D341Med (cell line): ENCODE results near the gene MMP1.

Experiments
- DNase-seq: peaks from one replicate; pipeline ENCODE4 v3.0.0; 2012; ENCODE audit warnings: low spot score

MMP1 gene

GRCh38 chr11:102806296-102806695 lies 8.3 kb upstream of the MMP1 start:
- DNase-seq: no peak

- DNase-seq: no peak
These were observed 4.4 kb upstream of the MMP1 start for GRCh38 chr11:102802341-102802740.

GRCh38 chr11:102800767-102801166 lies 2.8 kb upstream of the MMP1 start:
- no peak for DNase-seq

DNA sequence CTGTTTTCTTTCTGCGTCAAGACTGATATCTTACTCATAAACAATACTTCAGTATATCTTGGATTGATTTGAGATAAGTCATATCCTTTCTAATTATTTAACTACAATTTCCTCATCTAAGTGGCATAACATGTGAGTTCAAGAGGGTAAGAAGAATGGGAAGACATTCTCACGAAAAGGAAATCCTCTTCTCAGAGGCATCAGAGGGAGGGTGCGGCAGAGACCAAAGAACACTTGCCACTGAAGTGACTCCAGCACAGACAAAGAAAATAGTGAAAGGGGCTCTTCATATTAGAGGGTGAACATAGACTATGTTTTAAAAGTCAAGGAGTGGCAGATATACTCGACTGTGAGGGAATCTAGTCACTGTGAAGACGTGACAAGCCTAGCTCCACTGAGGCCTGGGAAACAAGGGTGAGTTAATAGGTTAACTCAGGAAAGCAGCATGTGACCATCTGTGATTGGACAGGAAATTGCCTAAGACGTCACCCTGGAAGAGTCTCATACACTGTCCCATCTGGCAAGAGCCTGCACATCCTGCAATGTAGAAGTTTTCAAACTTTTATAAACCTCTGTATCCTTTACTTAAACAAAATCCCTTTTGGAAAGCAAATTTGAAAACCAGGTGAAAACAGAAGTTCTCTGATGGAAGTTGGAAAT lies 1.9 kb upstream of the MMP1 start:
- no peak for DNase-seq

DNA sequence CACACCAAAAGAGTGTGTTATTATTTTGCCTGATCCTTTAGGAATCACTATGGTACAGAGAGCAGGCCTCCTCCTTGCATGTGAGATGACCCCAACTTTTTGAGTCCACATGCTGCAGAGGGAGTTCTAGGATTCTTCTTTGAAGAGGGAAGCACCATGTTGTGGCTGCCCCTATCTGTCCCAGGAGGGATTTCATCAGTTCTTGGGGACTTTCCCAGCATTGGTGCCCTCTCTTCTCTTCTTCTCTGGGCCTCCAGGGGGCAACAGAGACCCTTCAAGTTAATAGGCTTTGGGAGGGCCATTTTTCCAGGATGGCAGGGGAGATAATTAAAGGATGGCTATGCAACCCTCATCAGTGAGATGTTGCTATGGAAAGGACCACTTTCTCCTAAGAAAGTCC lies 3.6 kb downstream of the MMP1 start:
- DNase-seq: peak; percentile 58

DNA sequence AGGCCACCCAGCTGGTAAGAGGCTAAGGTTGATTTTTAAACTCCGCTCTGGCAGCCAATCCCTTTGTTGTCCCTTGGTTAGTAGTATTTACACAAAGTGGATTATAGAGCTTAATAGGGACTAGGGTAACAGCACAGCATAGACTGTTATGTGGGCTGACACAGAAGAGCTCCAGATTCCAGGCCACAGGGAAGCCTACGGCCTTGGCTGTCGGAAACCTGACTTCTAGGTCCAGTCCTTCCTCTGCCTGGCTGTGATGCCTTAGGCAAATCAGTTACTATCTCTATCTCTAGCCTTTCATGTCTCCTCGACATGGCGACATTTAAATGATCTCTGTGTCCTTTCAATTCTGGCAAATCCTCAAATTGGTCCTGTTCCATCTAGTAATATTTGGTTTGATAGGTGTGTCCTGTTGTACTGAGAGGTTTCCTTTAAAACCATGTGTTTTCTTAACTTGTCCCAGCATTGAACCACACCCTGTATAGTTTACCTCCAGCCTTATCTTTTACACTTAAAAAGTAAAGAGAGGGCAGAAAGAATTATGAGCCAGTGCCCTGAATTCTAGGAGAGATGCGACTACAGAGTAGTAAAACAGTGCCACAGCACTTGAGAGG lies 4.2 kb downstream of the MMP1 start:
- peak; percentile 33 for DNase-seq

GRCh38 chr11:102792604-102793003 lies 5.4 kb downstream of the MMP1 start:
- DNase-seq: no peak

DNA sequence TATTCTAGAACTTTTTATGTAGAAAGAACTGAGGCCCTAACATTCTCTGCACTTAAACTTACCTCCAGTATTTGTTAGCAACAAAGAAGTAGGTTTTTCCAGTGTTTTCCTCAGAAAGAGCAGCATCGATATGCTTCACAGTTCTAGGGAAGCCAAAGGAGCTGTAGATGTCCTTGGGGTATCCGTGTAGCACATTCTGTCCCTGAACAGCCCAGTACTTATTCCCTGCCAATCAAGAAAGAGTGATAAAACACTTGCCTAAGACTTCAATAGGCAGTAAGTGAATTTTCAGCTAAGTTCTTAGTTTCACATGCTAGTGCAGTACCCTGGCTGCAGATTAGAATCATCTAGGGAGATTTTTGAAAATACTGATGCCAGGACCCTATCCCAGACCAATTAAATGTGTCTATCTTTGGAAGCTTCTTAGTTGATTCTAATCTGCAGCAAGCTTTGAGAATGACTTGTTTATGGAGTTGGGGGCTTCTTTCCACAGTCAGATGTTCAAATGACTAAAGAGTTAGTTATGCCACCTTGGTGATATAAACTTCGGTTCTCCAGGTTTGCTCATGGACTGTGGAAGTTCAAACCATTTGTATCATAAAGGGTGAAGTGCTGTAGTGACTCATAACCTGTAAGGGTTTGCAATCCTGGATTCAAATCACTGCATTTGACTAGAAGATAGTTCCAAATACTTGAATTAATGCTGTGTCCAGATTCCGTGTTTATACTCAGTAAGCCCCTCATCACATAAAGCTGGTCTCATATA lies 6.5 kb downstream of the MMP1 start:
- no peak for DNase-seq

GRCh38 chr11:102788334-102788995 lies 9.5 kb downstream of the MMP1 start:
- DNase-seq: no peak

GRCh38 chr11:102784380-102784779 lies 13.6 kb downstream of the MMP1 start:
- DNase-seq: no peak

DNA sequence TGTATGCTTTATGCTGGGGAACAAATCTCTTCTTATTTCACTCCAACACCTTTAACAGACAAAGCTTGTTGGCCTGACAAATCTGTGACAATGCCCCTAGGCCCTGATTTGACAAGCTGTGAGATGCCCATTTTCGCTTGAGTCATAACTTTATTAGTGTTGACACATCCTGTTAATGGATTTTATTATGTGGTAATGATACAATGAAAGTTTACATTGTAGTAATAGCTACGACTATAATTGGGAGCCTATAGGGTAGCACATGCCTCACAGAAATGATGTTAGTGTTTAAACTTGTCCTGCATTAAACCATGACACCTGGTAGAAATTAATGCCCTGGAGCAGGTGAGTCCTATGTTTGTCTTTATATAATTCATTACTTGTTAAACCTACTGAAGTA lies 14.2 kb downstream of the MMP1 start:
- no peak for DNase-seq

DNA sequence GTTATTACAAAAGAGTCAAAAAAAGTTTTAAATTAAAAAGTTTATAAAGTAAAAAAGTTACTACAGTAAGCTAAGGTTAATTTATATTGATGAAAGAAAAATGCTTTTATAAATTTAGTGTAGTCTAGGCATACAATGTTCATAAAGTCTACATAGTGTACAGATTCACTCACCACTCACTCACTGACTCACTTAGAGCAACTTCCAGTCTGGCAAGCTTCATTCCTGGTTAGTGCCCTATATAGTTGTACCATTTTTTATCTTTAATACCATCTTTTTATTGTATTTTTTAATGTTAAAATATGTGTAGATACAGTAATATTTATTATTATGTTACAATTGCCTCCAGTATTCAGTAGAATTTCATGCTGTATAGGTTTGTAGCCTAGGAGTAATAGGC lies 14.9 kb downstream of the MMP1 start:
- no peak for DNase-seq

GRCh38 chr11:102781676-102782075 lies 16.3 kb downstream of the MMP1 start:
- no peak for DNase-seq

GRCh38 chr11:102780491-102780918 lies 17.5 kb downstream of the MMP1 start, which contains the start of gene MMP10:
Gene MMP10 (minus strand): TSS chr11:102780628. CDS start chr11:102780591, 37 bp downstream.
- peak; percentile 41 for DNase-seq

DNA sequence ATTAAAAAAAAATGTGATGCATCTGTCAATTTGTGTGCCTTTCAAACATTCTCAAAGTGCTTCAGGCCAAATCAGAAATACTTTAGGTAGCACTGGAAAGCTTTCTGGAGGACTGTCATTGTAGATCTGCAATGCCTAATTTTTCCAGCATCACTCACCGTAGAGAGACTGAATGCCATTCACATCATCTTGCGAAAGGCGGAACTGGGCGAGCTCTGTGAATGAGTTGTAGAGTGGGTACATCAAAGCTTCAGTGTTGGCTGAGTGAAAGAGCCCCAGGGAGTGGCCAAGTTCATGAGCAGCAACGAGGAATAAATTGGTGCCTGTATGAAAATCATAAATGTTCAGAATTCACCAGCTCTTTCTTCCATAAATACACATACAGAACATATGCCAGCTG lies 21.5 kb downstream of the MMP1 start:
- DNase-seq: no peak

DNA sequence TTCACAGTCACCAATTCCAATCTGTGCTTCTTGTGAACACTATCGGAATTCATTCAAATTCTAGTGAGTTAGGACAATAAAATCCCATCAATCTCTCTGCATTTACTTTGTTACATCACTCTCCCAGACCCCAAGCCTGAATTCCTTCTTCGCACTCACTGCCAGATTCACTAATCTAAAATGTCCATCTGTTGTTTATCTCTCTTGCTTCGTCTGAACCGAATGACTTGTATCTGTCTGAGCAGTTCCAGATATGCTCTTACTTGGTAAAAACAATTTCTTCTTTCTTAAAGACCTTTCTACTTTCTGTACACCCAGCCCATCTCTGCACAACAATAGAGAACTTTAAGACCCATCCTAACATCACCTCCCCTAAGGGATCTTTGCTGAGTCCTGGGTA lies 24.6 kb downstream of the MMP1 start:
- DNase-seq: no peak

- no peak for DNase-seq
These were observed 26.6 kb downstream of the MMP1 start for GRCh38 chr11:102771351-102771750.

DNA sequence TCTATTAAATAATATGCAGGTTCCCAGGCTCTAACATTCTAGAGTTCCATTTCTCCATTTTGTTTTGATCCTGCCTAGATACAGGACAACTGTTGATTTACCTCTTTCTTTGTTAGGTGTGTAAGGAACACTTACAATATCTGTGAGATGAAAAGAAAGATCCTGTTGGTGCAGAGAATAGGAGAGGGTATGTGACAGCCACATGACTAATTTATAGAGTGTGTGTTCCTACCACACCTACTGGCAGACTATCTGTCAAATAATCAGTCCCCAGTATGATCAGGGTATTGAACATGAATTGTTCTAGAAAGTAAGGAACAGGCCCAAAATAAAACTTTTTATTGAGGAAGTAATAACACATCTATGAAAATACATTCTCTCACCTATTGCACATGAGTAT lies 27.8 kb downstream of the MMP1 start:
- DNase-seq: no peak

DNA sequence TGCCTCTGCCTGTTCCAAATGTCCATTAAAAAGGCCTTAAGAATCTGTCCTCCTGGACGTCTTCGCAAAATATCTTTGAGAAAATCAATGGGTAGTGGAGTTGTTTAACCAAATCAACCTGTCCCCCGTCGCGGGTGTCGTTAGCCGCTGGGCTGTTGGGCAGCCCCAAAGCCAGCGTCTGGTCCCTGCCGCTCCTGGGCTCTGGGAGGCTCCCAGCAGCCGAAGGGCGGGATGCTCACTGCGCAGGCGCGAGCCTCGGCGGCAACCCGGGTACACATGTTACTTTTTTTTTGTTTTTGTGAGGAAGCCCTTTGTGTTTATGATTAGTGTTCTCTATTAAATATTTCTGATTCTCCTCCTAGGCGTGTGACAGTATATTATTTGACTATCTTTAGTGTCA lies 30.2 kb downstream of the MMP1 start:
- DNase-seq: no peak

GRCh38 chr11:102763440-102763839 lies 34.5 kb downstream of the MMP1 start:
- no peak for DNase-seq

- DNase-seq: no peak
These were observed 35.6 kb downstream of the MMP1 start for GRCh38 chr11:102762361-102762767.

DNA sequence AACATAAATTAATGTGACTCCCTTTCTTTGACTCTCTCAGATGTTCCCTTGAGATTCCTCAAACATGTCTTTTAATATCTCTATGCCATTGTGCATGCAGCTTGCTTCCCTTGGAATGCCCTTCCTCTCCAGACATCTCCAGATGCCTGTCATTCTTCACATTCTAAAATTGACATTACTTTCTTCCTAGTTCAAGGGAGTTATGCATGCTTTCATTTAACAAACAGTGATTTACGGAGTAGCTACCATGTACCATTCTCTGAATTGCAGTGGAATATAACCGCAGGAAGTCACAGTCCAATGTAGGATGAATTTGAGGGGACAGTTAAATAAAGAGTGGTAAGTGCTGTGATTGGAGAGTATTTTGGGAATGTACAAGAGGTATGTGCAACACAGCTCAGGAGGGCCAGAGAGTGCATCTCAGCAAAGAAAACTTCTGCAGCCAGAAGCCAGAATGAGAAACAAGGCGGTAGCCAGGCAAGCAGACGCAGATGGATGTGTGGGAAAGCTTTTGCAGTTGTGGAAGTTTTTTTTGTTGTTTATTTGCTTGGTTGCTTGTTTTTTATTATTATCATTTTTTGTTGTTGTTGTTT lies 36.2 kb downstream of the MMP1 start:
- no peak for DNase-seq
